ENCODE data around the gene GFRA4. TPM values are rescaled to one million over a fixed set of nuclear protein-coding genes. Genes with fewer than 3 reads are reported as not detected.

GFRA4 gene, protein sequence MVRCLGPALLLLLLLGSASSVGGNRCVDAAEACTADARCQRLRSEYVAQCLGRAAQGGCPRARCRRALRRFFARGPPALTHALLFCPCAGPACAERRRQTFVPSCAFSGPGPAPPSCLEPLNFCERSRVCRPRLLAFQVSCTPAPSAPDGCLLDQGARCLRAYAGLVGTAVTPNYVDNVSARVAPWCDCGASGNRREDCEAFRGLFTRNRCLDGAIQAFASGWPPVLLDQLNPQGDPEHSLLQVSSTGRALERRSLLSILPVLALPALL
- not detected in 3 replicates for total RNA-seq (2021)
- not detected for Bru-seq, nascent RNA
- long read RNA-seq, experiment 1 = 0 reads
- long read RNA-seq, experiment 2 = 0 reads
- long read RNA-seq, experiment 3 = 0 reads

DNA sequence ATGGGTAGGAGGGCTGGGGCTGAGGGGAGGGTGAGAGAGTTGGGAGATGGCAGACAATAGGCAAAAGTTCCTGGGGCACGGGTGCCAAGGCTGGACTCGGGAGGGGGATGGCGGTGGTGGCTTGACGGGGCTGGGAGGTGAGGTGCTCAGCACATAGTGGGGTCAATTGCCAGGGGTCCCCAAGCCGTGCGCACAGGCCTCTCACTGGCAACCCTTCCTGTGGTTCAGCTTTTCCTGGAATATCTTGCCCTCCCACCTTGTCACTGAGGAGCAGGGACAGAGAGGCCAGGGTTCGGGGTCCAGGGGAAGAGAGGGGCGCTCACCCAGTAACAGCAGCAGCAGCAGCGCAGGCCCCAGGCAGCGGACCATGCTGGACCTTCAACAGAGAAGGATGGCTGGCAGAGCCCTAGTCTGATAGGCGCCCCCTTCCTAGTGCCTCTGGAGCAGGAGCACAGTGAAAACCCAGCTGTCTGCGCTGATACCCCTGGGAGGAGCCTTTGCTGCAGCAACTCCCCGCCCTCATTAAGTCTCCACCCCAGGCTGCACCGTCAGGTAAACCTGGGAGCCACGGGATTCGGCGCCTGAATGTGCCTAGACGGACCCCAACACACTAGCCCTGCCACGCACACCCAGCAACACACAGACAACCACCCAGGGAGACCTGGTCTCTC is at the start of gene GFRA4:
GFRA4 (minus strand) TSS at position 369 of the 671 bp plus-strand sequence; CDS start at position 369, 0 bp downstream.
- ATAC-seq = peak; percentile 90
- CTCF ChIA-PET = interaction anchor here (0.5 to 1.9 kb wide), 6 partner anchors 9 to 194 kb away, joined by 3 to 13 read pairs (median 4); no protein-coding TSS in a partner anchor
- Mint-ChIP-seq H3K4me1 (peaks cover 21% of the 10 kb centered on the region), H3K27ac (no peak within 1 kb of the TSS), H3K36me3 (no peaks in the 10 kb centered on the region), H3K27me3 (ENCODE audit: low read depth) (peaks cover 63% of the 10 kb centered on the region), H3K9me3 (no peaks in the 10 kb centered on the region), H3K4me3 (no peak within 1 kb of the TSS)
- peak; percentile 65 for DNase-seq (ENCODE audit: low spot score)
- POLR2A ChIA-PET = interaction anchor here (0.5 kb wide), 1 partner anchor 617 kb away, joined by 3 read pairs; the partner anchor contains the start of gene MRPS26
- TF ChIP-seq, protein P1, sequence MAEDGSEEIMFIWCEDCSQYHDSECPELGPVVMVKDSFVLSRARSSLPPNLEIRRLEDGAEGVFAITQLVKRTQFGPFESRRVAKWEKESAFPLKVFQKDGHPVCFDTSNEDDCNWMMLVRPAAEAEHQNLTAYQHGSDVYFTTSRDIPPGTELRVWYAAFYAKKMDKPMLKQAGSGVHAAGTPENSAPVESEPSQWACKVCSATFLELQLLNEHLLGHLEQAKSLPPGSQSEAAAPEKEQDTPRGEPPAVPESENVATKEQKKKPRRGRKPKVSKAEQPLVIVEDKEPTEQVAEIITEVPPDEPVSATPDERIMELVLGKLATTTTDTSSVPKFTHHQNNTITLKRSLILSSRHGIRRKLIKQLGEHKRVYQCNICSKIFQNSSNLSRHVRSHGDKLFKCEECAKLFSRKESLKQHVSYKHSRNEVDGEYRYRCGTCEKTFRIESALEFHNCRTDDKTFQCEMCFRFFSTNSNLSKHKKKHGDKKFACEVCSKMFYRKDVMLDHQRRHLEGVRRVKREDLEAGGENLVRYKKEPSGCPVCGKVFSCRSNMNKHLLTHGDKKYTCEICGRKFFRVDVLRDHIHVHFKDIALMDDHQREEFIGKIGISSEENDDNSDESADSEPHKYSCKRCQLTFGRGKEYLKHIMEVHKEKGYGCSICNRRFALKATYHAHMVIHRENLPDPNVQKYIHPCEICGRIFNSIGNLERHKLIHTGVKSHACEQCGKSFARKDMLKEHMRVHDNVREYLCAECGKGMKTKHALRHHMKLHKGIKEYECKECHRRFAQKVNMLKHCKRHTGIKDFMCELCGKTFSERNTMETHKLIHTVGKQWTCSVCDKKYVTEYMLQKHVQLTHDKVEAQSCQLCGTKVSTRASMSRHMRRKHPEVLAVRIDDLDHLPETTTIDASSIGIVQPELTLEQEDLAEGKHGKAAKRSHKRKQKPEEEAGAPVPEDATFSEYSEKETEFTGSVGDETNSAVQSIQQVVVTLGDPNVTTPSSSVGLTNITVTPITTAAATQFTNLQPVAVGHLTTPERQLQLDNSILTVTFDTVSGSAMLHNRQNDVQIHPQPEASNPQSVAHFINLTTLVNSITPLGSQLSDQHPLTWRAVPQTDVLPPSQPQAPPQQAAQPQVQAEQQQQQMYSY (CRISPR knock-in tag; IDR thresholded peaks at IDR 0.05) = no peak
- TF ChIP-seq ZNF219 (CRISPR knock-in tag; IDR thresholded peaks at IDR 0.05; ENCODE audit: borderline replicate concordance) (no peak), MYBL2 (CRISPR knock-in tag; IDR thresholded peaks at IDR 0.05) (no peak), PRRX2 (CRISPR knock-in tag; IDR thresholded peaks at IDR 0.05) (no peak), ZNF317 (CRISPR knock-in tag; IDR thresholded peaks at IDR 0.05; ENCODE audit: borderline replicate concordance, low read depth) (no peak), EMX1 (CRISPR knock-in tag; IDR thresholded peaks at IDR 0.05) (no peak), IRF2 (CRISPR knock-in tag; IDR thresholded peaks at IDR 0.05; ENCODE audit: borderline replicate concordance, low read depth) (no peak), RORB (CRISPR knock-in tag; IDR thresholded peaks at IDR 0.05) (no peak), NFE2L1 (CRISPR knock-in tag; IDR thresholded peaks at IDR 0.05) (no peak), GABPB1 (CRISPR knock-in tag; IDR thresholded peaks at IDR 0.05) (no peak), SOX15 (CRISPR knock-in tag; IDR thresholded peaks at IDR 0.05) (no peak)
- TF ChIP-seq, protein P2, sequence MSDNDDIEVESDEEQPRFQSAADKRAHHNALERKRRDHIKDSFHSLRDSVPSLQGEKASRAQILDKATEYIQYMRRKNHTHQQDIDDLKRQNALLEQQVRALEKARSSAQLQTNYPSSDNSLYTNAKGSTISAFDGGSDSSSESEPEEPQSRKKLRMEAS (CRISPR knock-in tag; IDR thresholded peaks at IDR 0.05) = no peak
- TF ChIP-seq, protein P3, sequence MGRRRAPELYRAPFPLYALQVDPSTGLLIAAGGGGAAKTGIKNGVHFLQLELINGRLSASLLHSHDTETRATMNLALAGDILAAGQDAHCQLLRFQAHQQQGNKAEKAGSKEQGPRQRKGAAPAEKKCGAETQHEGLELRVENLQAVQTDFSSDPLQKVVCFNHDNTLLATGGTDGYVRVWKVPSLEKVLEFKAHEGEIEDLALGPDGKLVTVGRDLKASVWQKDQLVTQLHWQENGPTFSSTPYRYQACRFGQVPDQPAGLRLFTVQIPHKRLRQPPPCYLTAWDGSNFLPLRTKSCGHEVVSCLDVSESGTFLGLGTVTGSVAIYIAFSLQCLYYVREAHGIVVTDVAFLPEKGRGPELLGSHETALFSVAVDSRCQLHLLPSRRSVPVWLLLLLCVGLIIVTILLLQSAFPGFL (CRISPR knock-in tag; IDR thresholded peaks at IDR 0.05; ENCODE audit: borderline replicate concordance) = no peak
- TF ChIP-seq, protein P4, sequence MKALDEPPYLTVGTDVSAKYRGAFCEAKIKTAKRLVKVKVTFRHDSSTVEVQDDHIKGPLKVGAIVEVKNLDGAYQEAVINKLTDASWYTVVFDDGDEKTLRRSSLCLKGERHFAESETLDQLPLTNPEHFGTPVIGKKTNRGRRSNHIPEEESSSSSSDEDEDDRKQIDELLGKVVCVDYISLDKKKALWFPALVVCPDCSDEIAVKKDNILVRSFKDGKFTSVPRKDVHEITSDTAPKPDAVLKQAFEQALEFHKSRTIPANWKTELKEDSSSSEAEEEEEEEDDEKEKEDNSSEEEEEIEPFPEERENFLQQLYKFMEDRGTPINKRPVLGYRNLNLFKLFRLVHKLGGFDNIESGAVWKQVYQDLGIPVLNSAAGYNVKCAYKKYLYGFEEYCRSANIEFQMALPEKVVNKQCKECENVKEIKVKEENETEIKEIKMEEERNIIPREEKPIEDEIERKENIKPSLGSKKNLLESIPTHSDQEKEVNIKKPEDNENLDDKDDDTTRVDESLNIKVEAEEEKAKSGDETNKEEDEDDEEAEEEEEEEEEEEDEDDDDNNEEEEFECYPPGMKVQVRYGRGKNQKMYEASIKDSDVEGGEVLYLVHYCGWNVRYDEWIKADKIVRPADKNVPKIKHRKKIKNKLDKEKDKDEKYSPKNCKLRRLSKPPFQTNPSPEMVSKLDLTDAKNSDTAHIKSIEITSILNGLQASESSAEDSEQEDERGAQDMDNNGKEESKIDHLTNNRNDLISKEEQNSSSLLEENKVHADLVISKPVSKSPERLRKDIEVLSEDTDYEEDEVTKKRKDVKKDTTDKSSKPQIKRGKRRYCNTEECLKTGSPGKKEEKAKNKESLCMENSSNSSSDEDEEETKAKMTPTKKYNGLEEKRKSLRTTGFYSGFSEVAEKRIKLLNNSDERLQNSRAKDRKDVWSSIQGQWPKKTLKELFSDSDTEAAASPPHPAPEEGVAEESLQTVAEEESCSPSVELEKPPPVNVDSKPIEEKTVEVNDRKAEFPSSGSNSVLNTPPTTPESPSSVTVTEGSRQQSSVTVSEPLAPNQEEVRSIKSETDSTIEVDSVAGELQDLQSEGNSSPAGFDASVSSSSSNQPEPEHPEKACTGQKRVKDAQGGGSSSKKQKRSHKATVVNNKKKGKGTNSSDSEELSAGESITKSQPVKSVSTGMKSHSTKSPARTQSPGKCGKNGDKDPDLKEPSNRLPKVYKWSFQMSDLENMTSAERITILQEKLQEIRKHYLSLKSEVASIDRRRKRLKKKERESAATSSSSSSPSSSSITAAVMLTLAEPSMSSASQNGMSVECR (CRISPR knock-in tag; IDR thresholded peaks at IDR 0.05; ENCODE audit: borderline replicate concordance) = no peak
- TF ChIP-seq, protein P5, sequence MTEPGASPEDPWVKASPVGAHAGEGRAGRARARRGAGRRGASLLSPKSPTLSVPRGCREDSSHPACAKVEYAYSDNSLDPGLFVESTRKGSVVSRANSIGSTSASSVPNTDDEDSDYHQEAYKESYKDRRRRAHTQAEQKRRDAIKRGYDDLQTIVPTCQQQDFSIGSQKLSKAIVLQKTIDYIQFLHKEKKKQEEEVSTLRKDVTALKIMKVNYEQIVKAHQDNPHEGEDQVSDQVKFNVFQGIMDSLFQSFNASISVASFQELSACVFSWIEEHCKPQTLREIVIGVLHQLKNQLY (CRISPR knock-in tag; IDR thresholded peaks at IDR 0.05) = no peak
- TF ChIP-seq, protein P6, sequence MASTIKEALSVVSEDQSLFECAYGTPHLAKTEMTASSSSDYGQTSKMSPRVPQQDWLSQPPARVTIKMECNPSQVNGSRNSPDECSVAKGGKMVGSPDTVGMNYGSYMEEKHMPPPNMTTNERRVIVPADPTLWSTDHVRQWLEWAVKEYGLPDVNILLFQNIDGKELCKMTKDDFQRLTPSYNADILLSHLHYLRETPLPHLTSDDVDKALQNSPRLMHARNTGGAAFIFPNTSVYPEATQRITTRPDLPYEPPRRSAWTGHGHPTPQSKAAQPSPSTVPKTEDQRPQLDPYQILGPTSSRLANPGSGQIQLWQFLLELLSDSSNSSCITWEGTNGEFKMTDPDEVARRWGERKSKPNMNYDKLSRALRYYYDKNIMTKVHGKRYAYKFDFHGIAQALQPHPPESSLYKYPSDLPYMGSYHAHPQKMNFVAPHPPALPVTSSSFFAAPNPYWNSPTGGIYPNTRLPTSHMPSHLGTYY (CRISPR knock-in tag; IDR thresholded peaks at IDR 0.05) = no peak
- TF ChIP-seq, protein P7, sequence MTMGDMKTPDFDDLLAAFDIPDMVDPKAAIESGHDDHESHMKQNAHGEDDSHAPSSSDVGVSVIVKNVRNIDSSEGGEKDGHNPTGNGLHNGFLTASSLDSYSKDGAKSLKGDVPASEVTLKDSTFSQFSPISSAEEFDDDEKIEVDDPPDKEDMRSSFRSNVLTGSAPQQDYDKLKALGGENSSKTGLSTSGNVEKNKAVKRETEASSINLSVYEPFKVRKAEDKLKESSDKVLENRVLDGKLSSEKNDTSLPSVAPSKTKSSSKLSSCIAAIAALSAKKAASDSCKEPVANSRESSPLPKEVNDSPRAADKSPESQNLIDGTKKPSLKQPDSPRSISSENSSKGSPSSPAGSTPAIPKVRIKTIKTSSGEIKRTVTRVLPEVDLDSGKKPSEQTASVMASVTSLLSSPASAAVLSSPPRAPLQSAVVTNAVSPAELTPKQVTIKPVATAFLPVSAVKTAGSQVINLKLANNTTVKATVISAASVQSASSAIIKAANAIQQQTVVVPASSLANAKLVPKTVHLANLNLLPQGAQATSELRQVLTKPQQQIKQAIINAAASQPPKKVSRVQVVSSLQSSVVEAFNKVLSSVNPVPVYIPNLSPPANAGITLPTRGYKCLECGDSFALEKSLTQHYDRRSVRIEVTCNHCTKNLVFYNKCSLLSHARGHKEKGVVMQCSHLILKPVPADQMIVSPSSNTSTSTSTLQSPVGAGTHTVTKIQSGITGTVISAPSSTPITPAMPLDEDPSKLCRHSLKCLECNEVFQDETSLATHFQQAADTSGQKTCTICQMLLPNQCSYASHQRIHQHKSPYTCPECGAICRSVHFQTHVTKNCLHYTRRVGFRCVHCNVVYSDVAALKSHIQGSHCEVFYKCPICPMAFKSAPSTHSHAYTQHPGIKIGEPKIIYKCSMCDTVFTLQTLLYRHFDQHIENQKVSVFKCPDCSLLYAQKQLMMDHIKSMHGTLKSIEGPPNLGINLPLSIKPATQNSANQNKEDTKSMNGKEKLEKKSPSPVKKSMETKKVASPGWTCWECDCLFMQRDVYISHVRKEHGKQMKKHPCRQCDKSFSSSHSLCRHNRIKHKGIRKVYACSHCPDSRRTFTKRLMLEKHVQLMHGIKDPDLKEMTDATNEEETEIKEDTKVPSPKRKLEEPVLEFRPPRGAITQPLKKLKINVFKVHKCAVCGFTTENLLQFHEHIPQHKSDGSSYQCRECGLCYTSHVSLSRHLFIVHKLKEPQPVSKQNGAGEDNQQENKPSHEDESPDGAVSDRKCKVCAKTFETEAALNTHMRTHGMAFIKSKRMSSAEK (CRISPR knock-in tag; IDR thresholded peaks at IDR 0.05; ENCODE audit: borderline replicate concordance) = no peak

Data from WTC11 (cell line).